Thyroid gland (tissue), 4 donors: ENCODE data around the gene SLC35B4. TPM values are rescaled to one million over a fixed set of nuclear protein-coding genes. Genes with fewer than 3 reads are reported as not detected.

Source experiments
- DNase-seq, 2 donors: peaks; one replicate each; pipeline ENCODE4 v3.0.0-alpha.2; 2019
- H3K27ac ChIP-seq, 3 donors: fragments of 200-600 bp; sonication (generic); 1 replicate in 2 of 3; 2 replicates in 1 of 3; pipeline ENCODE4 v1.5.1; 2016 to 2019; ENCODE audit warnings: mild to moderate bottlenecking in 1 of 3, moderate library complexity in 1 of 3
- H3K27me3 ChIP-seq: fragments of 200-600 bp; sonication (generic); one replicate; pipeline ENCODE4 v1.5.1; 2019
- H3K36me3 ChIP-seq, 2 donors: fragments of 200-600 bp; sonication (generic); one replicate each; pipeline ENCODE4 v1.5.1; 2016 to 2019
- H3K4me1 ChIP-seq, 2 donors: fragments of 200-600 bp; sonication (generic); one replicate each; pipeline ENCODE4 v1.5.1; 2017 to 2019
- H3K4me3 ChIP-seq, 3 donors: fragments of 200-600 bp; sonication (generic); replicated peaks in 1 of 3; 1 replicate in 2 of 3; 2 replicates in 1 of 3; pipeline ENCODE4 v1.5.1; 2016; ENCODE audit warnings: mild to moderate bottlenecking in 1 of 3
- H3K9me3 ChIP-seq: fragments of 200-600 bp; sonication (generic); one replicate; pipeline ENCODE4 v1.5.1; 2017
- POLR2A ChIP-seq, 2 donors: fragments of 450-650 bp; IDR thresholded peaks; one replicate each; pipeline ENCODE4 v1.6.1; 2017; ENCODE audit warnings: antibody characterized with exemption in 2 of 2, mild to moderate bottlenecking in 2 of 2, moderate library complexity in 1 of 2
- WGBS, 2 donors: methylation state at CpG; one replicate each; pipeline ENCODE4 v1.1.5; 2017; 5-methylcytosine and 5-hydroxymethylcytosine counted together
- intact Hi-C: fragments of 100-400 bp; cut with DNase I; formaldehyde crosslinking; loops from one replicate; pipeline ENCODE4 v1.15.1; 2023
- total RNA-seq, 4 donors: library from RNA; depleted of rRNA; stranded (reverse); fragments of >200 nt; gene quantifications; one replicate each; pipeline ENCODE4 v1.2.3, GENCODE V29; 2016
- TF ChIP-seq, protein P1 (sequence below), 6 experiments: fragments of 200-600 bp in 3 of 6; fragments of 450-650 bp in 3 of 6; sonication (generic) in 3 of 6; IDR thresholded peaks; one replicate each; pipeline ENCODE4 v1.5.1; 2016 to 2019; ENCODE audit warnings: antibody characterized with exemption in 6 of 6, mild to moderate bottlenecking in 2 of 6, inconsistent platforms in 1 of 6, moderate library complexity in 1 of 6

Gene SLC35B4
- total RNA-seq, 4 donors from 2014 or later, result 8.0 to 11.3 (median 8.9) TPM

DNA sequence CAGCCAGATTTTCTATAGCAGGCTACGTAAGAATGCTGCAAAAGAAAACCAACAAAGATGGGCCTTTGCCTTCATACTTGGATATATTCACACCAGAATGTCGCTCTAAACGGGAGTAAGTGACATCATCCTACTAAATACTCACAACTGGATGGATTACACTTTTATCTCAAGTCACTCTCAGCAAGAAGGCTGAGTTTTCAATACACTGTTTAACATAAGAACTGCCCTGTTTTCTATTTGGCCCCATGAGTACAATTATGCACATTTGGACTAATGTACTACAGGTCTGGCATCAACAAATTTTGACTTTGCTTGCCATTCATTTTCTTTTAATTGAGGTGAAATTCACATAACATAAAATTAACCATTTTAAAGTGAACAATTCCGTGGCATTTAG is 8.2 kb downstream of the SLC35B4 start:
- no peak overlapping the region for H3K27ac ChIP-seq
- no peak overlapping the region for H3K4me3 ChIP-seq
- TF ChIP-seq, protein P1, sequence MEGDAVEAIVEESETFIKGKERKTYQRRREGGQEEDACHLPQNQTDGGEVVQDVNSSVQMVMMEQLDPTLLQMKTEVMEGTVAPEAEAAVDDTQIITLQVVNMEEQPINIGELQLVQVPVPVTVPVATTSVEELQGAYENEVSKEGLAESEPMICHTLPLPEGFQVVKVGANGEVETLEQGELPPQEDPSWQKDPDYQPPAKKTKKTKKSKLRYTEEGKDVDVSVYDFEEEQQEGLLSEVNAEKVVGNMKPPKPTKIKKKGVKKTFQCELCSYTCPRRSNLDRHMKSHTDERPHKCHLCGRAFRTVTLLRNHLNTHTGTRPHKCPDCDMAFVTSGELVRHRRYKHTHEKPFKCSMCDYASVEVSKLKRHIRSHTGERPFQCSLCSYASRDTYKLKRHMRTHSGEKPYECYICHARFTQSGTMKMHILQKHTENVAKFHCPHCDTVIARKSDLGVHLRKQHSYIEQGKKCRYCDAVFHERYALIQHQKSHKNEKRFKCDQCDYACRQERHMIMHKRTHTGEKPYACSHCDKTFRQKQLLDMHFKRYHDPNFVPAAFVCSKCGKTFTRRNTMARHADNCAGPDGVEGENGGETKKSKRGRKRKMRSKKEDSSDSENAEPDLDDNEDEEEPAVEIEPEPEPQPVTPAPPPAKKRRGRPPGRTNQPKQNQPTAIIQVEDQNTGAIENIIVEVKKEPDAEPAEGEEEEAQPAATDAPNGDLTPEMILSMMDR (IDR thresholded peaks at IDR 0.05), result no peak
- no peak for TF ChIP-seq POLR2A (IDR thresholded peaks at IDR 0.05)
- no peaks in the 10 kb centered on the region for H3K4me1 ChIP-seq
- DNase-seq, result no peak
- H3K27me3 ChIP-seq, result no peaks in the 10 kb centered on the region
- no peaks in the 10 kb centered on the region for H3K36me3 ChIP-seq
- 94 to 95% methylated on average over 4 of the region's 4 CpGs for WGBS, 2 donors
- no peaks in the 10 kb centered on the region for H3K9me3 ChIP-seq
- intact Hi-C loops, result no loop called here

DNA sequence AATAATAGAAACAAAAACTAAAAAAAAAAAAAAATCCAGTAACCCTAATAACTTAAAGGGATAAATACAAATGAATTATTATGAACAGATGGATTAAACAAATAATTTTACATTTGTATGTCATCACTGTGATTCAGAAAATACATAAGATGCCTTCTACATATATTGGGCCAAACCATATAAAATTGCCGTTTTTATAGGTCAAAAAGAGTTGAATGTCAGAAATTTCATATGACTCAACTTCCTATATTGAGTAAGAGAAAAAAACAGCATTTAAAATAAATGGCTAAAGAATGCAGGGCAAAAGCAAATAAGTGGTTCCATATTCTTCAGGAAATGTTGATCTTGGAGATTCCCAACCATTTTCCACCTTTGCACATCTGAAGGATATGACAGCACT is 9.4 kb downstream of the SLC35B4 start:
- Histone ChIP-seq H3K4me1 (no peaks in the 10 kb centered on the region), H3K9me3 (no peaks in the 10 kb centered on the region), H3K27ac (no peak overlapping the region), H3K36me3 (no peaks in the 10 kb centered on the region), H3K27me3 (no peaks in the 10 kb centered on the region), H3K4me3 (no peak overlapping the region)
- intact Hi-C loops, result no loop called here
- 86 to 98% methylated on average over 1 of the region's 1 CpG for WGBS, 2 donors
- no peak for TF ChIP-seq POLR2A (IDR thresholded peaks at IDR 0.05)
- TF ChIP-seq, protein P1 (IDR thresholded peaks at IDR 0.05), result no peak
- no peak for DNase-seq

DNA sequence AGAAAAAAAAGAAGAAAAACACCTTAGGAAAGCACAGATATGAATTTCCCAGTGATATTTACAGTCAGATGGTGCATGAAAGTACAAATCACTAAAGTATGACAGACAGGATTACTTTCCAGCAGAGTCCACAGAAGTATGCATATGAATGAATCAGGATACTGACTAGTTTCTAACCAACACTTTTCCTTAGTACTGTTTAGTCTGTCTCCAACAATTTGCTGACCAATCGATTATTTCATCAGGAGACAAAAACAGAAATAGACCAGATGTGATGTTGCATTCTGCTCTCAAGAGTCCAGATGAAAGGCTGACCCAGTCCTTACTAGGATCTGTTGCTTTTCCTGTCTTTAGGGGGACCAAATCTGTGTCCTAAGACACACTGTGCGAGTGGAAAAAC is 14.6 kb downstream of the SLC35B4 start:
- Histone ChIP-seq H3K4me1 (no peaks in the 10 kb centered on the region), H3K27me3 (no peaks in the 10 kb centered on the region), H3K27ac (no peak overlapping the region), H3K9me3 (no peaks in the 10 kb centered on the region), H3K36me3 (no peaks in the 10 kb centered on the region), H3K4me3 (no peak overlapping the region)
- DNase-seq, result no peak
- no peak for TF ChIP-seq POLR2A (IDR thresholded peaks at IDR 0.05)
- TF ChIP-seq, protein P1 (IDR thresholded peaks at IDR 0.05), result no peak
- intact Hi-C loops, result no loop called here
- 89 to 96% methylated on average over 2 of the region's 2 CpGs for WGBS, 2 donors

DNA sequence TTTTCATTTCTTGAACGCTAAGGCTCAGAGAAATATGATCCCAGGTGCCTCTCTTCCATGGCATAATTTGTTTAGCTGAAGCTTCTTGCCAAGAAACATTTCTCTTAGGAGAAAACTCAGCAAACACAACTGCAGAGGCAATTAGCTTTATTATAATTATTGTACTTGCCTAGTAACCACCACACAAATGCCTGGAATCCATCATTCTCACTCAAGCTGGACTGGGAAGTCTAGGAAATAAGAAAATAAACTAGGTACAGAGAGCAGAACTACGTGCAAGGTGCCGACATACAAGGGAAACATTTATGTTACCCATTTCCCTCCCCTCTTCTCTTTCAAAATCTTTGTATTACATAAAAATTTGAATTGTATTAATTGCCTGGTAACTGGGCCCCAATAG is 15.1 kb downstream of the SLC35B4 start:
- Histone ChIP-seq H3K4me1 (no peaks in the 10 kb centered on the region), H3K27ac (peak overlapping the region in 1 of 3 donors; percentile 32), H3K27me3 (no peaks in the 10 kb centered on the region), H3K36me3 (no peaks in the 10 kb centered on the region), H3K4me3 (no peak overlapping the region), H3K9me3 (no peaks in the 10 kb centered on the region)
- no peak for DNase-seq
- TF ChIP-seq POLR2A (IDR thresholded peaks at IDR 0.05), result no peak
- TF ChIP-seq, protein P1 (IDR thresholded peaks at IDR 0.05), result no peak
- 68 to 74% methylated on average over 3 of the region's 3 CpGs for WGBS, 2 donors
- intact Hi-C loops, result no loop called here

DNA sequence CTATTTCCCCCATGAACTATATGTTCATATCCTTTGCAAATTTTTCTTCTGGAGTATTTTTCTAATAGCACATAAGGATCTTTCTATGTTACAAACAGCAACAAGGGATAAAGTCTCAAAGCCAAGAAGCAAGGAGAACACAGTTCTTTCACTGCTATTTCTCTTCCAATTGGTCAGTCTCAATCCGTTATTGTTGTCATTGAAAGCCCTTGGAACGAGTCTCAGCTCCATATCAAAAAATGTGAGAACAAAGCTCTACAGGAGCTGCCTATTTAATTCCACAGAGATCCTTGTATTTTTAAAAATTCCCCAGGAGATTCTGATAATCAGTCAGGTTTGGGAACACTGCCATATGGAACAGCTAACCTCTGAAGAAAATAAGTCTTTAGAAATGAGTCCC is 15.7 kb downstream of the SLC35B4 start:
- peak overlapping the region in 1 of 3 donors; percentile 32 for H3K27ac ChIP-seq
- no peaks in the 10 kb centered on the region for H3K36me3 ChIP-seq
- no peaks in the 10 kb centered on the region for H3K27me3 ChIP-seq
- intact Hi-C loops, result no loop called here
- no peak for DNase-seq
- TF ChIP-seq POLR2A (IDR thresholded peaks at IDR 0.05), result no peak
- TF ChIP-seq, protein P1 (IDR thresholded peaks at IDR 0.05), result no peak
- H3K4me1 ChIP-seq, result no peaks in the 10 kb centered on the region
- H3K9me3 ChIP-seq, result no peaks in the 10 kb centered on the region
- WGBS, 2 donors, result 48 to 74% methylated on average over 2 of the region's 2 CpGs
- no peak overlapping the region for H3K4me3 ChIP-seq
